ENCODE data around the gene TMCO5A.

DNA sequence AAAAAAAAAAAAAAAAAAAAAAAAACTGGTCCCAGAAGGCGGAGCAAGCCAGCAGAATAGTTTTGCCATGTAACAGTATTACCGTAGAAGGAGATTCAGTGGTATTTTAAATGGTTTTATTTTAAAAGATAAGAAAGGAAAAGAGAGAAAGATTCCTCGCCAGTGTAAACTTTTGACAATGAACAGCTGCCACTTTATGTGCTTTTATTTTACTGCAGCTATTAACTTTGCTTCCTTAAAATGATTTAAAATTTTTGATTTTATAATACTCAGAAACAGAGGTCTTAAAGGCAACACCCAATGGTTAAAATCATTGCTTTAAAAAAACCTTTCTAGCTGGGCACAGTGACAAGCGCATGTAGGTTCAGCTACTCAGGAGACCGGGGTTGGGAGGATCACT, 46.8 kb downstream of the TMCO5A start:
- TF ChIP-seq, protein P1, sequence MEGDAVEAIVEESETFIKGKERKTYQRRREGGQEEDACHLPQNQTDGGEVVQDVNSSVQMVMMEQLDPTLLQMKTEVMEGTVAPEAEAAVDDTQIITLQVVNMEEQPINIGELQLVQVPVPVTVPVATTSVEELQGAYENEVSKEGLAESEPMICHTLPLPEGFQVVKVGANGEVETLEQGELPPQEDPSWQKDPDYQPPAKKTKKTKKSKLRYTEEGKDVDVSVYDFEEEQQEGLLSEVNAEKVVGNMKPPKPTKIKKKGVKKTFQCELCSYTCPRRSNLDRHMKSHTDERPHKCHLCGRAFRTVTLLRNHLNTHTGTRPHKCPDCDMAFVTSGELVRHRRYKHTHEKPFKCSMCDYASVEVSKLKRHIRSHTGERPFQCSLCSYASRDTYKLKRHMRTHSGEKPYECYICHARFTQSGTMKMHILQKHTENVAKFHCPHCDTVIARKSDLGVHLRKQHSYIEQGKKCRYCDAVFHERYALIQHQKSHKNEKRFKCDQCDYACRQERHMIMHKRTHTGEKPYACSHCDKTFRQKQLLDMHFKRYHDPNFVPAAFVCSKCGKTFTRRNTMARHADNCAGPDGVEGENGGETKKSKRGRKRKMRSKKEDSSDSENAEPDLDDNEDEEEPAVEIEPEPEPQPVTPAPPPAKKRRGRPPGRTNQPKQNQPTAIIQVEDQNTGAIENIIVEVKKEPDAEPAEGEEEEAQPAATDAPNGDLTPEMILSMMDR (conservative IDR thresholded peaks at IDR 0.05; ENCODE audit: low read length), result no peak
- TF ChIP-seq EZH2phosphoT487 (IDR thresholded peaks at IDR 0.05; ENCODE audit: borderline replicate concordance, low read depth, low read length), result no peak

Data from OCI-LY7 (cell line).